GM12864 (cell line): ENCODE results near the gene NAALADL1.

Experiments used
- DNase-seq: peaks from one replicate; pipeline ENCODE4 v3.0.0-alpha.2; 2011; ENCODE audit warnings: low read depth
- H3K4me3 ChIP-seq: 2 replicates; pipeline ENCODE4 v1.5.1; 2011; ENCODE audit warnings: mild to moderate bottlenecking, low read depth, low read length, control low read depth
- TF ChIP-seq, protein P1 (sequence below): IDR thresholded peaks from 2 replicates; pipeline ENCODE4 v1.5.1; 2011; ENCODE audit warnings: low read depth, mild to moderate bottlenecking, moderate library complexity, low read length, control low read depth, inconsistent platforms; ENCODE audit errors: missing control alignments

The NAALADL1 gene

DNA sequence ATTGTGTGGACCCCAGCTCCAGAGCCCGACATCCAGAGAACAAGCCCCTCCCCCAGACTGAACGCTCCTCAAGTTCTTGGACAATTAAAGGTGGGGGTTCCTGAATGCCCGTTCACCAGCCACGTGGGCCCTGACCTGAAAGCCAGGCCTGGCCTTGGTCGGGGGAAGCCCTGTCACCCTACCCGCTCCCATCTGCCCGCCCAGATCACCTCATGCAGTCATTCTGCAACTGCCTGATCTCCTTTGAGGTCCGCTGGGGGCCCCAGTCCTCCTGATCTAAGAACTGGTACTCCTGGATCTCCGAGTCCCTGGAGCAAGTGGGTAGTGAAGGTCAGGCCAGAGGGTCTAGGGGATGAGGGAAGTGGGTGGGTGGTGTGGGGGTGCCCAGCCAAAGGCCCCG is 9.1 kb upstream of the NAALADL1 start:
- no peak for DNase-seq

DNA sequence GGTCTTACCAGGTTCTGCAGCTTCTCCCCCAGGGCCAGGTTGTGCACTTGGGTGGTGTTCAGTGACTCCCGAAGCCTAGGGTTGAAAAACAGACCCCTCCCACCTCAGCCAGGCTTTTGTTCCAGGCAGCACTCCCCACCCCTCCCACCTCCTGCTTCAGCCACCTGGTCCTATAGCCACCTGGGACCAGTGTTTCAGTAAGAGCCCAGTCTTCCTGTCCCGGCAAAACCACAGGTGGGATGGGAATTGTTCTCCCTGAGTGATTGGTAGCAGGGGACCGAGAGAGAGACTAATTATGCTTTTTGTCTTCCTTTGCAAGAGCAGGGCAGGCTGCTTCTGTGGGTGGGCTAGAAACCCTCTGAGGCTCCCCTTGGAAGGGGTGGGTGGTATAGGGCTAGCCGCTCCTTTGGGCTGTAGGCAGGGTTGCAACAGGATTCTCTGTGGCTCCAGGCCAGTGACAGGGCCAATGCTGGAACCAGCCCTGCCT is 8.5 kb upstream of the NAALADL1 start:
- DNase-seq, result no peak
- no peak overlapping the region for H3K4me3 ChIP-seq
- TF ChIP-seq, protein P1, sequence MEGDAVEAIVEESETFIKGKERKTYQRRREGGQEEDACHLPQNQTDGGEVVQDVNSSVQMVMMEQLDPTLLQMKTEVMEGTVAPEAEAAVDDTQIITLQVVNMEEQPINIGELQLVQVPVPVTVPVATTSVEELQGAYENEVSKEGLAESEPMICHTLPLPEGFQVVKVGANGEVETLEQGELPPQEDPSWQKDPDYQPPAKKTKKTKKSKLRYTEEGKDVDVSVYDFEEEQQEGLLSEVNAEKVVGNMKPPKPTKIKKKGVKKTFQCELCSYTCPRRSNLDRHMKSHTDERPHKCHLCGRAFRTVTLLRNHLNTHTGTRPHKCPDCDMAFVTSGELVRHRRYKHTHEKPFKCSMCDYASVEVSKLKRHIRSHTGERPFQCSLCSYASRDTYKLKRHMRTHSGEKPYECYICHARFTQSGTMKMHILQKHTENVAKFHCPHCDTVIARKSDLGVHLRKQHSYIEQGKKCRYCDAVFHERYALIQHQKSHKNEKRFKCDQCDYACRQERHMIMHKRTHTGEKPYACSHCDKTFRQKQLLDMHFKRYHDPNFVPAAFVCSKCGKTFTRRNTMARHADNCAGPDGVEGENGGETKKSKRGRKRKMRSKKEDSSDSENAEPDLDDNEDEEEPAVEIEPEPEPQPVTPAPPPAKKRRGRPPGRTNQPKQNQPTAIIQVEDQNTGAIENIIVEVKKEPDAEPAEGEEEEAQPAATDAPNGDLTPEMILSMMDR, result no peak

More for the DNA sequence above, 9.1 kb upstream of the NAALADL1 start:
- TF ChIP-seq, protein P1, result no peak
- no peak overlapping the region for H3K4me3 ChIP-seq

DNA sequence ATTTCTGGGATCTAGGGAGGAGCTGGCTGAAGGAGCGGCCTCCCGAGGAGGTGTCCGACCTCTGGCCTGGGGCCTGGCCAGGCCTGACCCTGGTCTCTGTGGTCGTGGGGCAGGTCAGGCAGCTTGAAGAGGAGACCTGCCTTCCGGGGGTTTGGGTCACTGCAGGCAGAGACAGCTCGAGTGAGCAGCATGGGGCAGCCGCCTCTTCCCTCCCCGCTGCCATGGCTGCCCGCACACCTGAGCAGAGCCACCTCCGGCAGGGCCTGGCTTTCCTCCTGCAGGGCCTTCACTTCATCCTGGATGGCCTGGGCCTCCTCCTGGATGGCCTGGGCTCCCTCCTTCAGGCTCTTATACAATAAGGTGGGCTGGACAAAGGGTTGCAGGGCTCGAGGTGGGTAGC is 8.0 kb upstream of the NAALADL1 start:
- H3K4me3 ChIP-seq, result no peak overlapping the region
- TF ChIP-seq, protein P1, result no peak
- DNase-seq, result no peak

DNA sequence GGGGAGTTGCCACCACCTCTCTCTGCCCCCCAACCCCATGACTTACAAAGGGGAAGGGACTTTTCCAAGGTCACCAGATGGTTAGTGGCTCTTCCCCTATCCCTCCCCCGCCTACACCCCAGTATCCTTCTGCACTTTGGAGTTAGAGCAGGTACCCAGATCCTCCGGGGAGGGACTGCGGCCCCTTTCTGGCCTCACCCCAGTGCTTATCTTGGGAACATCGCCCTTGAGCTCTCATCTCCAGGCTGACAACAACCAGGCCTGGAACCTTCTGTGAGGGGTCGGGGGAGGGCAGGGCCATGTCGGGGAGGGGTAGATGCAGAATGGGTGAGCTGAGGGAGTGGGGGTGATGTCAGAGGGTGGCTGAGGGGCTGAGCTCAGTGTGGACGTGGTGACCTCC is 7.5 kb upstream of the NAALADL1 start:
- no peak for DNase-seq
- TF ChIP-seq, protein P1, result no peak
- H3K4me3 ChIP-seq, result no peak overlapping the region

DNA sequence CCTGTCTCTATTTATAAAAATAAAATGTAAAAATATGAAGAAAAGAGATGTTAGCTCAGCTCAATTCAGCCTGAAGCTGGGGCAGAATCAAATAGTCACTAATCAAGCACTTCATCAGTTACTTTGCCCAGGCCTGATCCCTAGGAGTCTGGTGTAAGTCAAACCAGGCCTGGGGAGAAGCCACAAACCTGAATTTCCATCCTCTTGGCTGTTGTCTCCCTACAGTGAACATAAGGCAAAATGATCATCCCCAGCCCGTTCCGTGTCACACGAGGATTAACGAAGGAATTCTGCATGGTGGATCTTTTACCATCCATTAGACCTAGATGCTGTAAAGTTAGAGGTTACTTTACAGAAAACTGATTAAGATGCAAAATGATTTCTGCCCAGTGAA is 6.5 kb upstream of the NAALADL1 start:
- H3K4me3 ChIP-seq, result no peak overlapping the region
- TF ChIP-seq, protein P1, result no peak
- DNase-seq, result no peak

DNA sequence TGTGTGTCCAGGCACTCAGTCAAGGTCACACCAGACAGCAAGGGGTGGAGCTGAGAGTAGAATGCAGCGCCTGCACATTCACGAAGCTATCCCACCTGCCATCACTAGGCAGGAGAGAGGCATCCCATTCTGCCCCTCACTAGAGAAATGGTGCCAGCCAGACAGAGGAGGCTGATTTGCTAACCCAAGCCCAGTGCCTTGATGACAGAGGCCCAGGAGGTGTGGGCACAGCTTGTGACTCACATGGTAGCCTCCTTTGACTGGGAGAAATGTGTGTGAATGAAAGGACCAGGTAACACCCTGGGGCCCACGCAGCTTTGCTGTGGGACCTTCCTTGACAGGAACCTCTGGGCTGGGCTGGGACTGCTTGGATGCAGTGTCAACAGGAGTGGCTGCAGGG is 5.2 kb upstream of the NAALADL1 start:
- TF ChIP-seq, protein P1, result no peak
- no peak overlapping the region for H3K4me3 ChIP-seq
- DNase-seq, result no peak

DNA sequence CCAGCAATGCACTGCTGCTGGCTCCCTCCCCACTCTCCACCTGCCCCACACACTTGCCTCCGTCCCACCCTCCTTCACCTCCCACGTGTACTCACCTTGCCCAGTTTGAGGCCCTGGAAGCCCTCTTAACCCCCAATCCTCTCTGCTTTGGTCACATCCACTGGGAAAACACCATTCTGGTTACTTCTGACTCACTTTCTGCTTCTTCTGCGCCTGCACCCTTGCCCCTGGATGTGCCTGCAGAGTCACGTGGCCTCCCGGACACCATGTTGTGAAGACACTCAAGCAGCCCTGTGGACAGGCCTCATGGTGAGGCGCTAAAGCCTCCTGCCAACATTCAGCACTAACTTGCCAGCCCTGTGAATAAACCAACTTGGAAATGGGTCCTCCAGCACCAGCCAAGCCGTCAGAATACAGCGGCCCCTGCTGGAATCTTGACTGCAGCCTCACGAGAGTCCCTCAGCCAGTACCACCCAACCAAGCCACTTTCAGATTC is 2.6 kb upstream of the NAALADL1 start:
- no peak for DNase-seq
- H3K4me3 ChIP-seq, result no peak overlapping the region
- TF ChIP-seq, protein P1, result peak; percentile 33
